ENCODE data around the gene CCDC158. TPM values are rescaled to one million over a fixed set of nuclear protein-coding genes. Genes with fewer than 3 reads are reported as not detected.

CCDC158 gene
- total and polyA plus RNA-seq, 2 of the 8 experiments (the other 6 are each of a cell fraction or from before 2014, with no cell fraction given) = not detected

GRCh38 chr4:76361689-76362412 lies 59.1 kb downstream of the CCDC158 start (continued):
- TF ChIP-seq, protein P1, sequence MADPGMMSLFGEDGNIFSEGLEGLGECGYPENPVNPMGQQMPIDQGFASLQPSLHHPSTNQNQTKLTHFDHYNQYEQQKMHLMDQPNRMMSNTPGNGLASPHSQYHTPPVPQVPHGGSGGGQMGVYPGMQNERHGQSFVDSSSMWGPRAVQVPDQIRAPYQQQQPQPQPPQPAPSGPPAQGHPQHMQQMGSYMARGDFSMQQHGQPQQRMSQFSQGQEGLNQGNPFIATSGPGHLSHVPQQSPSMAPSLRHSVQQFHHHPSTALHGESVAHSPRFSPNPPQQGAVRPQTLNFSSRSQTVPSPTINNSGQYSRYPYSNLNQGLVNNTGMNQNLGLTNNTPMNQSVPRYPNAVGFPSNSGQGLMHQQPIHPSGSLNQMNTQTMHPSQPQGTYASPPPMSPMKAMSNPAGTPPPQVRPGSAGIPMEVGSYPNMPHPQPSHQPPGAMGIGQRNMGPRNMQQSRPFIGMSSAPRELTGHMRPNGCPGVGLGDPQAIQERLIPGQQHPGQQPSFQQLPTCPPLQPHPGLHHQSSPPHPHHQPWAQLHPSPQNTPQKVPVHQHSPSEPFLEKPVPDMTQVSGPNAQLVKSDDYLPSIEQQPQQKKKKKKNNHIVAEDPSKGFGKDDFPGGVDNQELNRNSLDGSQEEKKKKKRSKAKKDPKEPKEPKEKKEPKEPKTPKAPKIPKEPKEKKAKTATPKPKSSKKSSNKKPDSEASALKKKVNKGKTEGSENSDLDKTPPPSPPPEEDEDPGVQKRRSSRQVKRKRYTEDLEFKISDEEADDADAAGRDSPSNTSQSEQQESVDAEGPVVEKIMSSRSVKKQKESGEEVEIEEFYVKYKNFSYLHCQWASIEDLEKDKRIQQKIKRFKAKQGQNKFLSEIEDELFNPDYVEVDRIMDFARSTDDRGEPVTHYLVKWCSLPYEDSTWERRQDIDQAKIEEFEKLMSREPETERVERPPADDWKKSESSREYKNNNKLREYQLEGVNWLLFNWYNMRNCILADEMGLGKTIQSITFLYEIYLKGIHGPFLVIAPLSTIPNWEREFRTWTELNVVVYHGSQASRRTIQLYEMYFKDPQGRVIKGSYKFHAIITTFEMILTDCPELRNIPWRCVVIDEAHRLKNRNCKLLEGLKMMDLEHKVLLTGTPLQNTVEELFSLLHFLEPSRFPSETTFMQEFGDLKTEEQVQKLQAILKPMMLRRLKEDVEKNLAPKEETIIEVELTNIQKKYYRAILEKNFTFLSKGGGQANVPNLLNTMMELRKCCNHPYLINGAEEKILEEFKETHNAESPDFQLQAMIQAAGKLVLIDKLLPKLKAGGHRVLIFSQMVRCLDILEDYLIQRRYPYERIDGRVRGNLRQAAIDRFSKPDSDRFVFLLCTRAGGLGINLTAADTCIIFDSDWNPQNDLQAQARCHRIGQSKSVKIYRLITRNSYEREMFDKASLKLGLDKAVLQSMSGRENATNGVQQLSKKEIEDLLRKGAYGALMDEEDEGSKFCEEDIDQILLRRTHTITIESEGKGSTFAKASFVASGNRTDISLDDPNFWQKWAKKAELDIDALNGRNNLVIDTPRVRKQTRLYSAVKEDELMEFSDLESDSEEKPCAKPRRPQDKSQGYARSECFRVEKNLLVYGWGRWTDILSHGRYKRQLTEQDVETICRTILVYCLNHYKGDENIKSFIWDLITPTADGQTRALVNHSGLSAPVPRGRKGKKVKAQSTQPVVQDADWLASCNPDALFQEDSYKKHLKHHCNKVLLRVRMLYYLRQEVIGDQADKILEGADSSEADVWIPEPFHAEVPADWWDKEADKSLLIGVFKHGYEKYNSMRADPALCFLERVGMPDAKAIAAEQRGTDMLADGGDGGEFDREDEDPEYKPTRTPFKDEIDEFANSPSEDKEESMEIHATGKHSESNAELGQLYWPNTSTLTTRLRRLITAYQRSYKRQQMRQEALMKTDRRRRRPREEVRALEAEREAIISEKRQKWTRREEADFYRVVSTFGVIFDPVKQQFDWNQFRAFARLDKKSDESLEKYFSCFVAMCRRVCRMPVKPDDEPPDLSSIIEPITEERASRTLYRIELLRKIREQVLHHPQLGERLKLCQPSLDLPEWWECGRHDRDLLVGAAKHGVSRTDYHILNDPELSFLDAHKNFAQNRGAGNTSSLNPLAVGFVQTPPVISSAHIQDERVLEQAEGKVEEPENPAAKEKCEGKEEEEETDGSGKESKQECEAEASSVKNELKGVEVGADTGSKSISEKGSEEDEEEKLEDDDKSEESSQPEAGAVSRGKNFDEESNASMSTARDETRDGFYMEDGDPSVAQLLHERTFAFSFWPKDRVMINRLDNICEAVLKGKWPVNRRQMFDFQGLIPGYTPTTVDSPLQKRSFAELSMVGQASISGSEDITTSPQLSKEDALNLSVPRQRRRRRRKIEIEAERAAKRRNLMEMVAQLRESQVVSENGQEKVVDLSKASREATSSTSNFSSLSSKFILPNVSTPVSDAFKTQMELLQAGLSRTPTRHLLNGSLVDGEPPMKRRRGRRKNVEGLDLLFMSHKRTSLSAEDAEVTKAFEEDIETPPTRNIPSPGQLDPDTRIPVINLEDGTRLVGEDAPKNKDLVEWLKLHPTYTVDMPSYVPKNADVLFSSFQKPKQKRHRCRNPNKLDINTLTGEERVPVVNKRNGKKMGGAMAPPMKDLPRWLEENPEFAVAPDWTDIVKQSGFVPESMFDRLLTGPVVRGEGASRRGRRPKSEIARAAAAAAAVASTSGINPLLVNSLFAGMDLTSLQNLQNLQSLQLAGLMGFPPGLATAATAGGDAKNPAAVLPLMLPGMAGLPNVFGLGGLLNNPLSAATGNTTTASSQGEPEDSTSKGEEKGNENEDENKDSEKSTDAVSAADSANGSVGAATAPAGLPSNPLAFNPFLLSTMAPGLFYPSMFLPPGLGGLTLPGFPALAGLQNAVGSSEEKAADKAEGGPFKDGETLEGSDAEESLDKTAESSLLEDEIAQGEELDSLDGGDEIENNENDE (IDR thresholded peaks at IDR 0.05; ENCODE audit: insufficient replicate concordance, low read length) = no peak
- TF ChIP-seq GTF2F1 (IDR thresholded peaks at IDR 0.05; ENCODE audit: borderline replicate concordance, low read depth, low read length) = no peak
- TF ChIP-seq TAF1 (IDR thresholded peaks at IDR 0.05; ENCODE audit: low read depth, low read length) = no peak
- TF ChIP-seq EGR1 (IDR thresholded peaks at IDR 0.05; ENCODE audit: borderline replicate concordance, low read depth, low read length) = no peak
- TF ChIP-seq TAF7 (optimal IDR thresholded peaks at IDR 0.05; ENCODE audit: borderline replicate concordance, low read depth, low read length) = no peak
- no peak for TF ChIP-seq RNF2 (IDR thresholded peaks at IDR 0.05; ENCODE audit: borderline replicate concordance, low read depth, low read length, missing control alignments, poor library complexity, severe bottlenecking)
- no peak for TF ChIP-seq RFX5 (IDR thresholded peaks at IDR 0.05; ENCODE audit: borderline replicate concordance, low read depth, low read length)

Data from H1 (cell line).